Esophagus squamous epithelium (tissue), 5 donors: ENCODE results near the gene MYH13. TPM values are rescaled to one million over a fixed set of nuclear protein-coding genes. Genes with fewer than 3 reads are reported as not detected.

Experiments used
- DNase-seq: peaks from one replicate; lab custom pipeline; 2025; lab: John Stamatoyannopoulos, UW
- H3K27ac ChIP-seq, 4 donors: fragments of 200-600 bp; sonication (generic); one replicate each; pipeline ENCODE4 v1.5.1; 2016 to 2019; ENCODE audit warnings: mild to moderate bottlenecking in 1 of 4
- H3K27me3 ChIP-seq, 4 donors: fragments of 200-600 bp; sonication (generic); 1 replicate in 3 of 4; 2 replicates in 1 of 4; pipeline versions ENCODE4 v1.5.1 to v1.6.0; 2017 to 2021; ENCODE audit warnings: antibody characterized with exemption in 1 of 4
- H3K36me3 ChIP-seq, 3 donors: fragments of 200-600 bp; sonication (generic); one replicate each; pipeline ENCODE4 v1.5.1; 2016 to 2019
- H3K4me1 ChIP-seq, 3 donors: fragments of 200-600 bp; sonication (generic); one replicate each; pipeline ENCODE4 v1.5.1; 2017 to 2019
- H3K4me3 ChIP-seq, 4 donors: fragments of 200-600 bp; sonication (generic); 1 replicate in 3 of 4; 2 replicates in 1 of 4; pipeline ENCODE4 v1.5.1; 2016 to 2019; ENCODE audit warnings: mild to moderate bottlenecking in 2 of 4, moderate library complexity in 1 of 4
- H3K9me3 ChIP-seq, 3 donors: fragments of 200-600 bp; sonication (generic); one replicate each; pipeline ENCODE4 v1.5.1; 2016 to 2019
- POLR2A ChIP-seq, 4 donors: fragments of 450-650 bp; IDR thresholded peaks; one replicate each; pipeline ENCODE4 v1.6.1; 2017; ENCODE audit warnings: antibody characterized with exemption in 4 of 4, mild to moderate bottlenecking in 4 of 4, moderate library complexity in 3 of 4
- WGBS, 2 donors: methylation state at CpG; one replicate each; pipeline ENCODE4 v1.1.5; 2018; 5-methylcytosine and 5-hydroxymethylcytosine counted together
- intact Hi-C: fragments of 100-400 bp; cut with DNase I; formaldehyde crosslinking; loops from one replicate; pipeline ENCODE4 v1.15.0; 2022
- total RNA-seq, 4 donors: library from RNA; depleted of rRNA; stranded (reverse); fragments of >200 nt; gene quantifications; one replicate each; pipeline ENCODE4 v1.1.0, GENCODE V29; 2016
- TF ChIP-seq, protein P1 (sequence below), 6 experiments: fragments of 450-650 bp in 4 of 6; fragments of 200-600 bp in 2 of 6; sonication (generic) in 2 of 6; IDR thresholded peaks; one replicate each; pipeline ENCODE4 v1.5.1; 2016 to 2019; ENCODE audit warnings: antibody characterized with exemption in 6 of 6, mild to moderate bottlenecking in 4 of 6, moderate library complexity in 4 of 6
- donor health status: DM: yes; HTN: yes; CAD: no.

Gene MYH13
- under 1 TPM in 1 of 4 donors, not detected in 3; 0.18 TPM for total RNA-seq

DNA sequence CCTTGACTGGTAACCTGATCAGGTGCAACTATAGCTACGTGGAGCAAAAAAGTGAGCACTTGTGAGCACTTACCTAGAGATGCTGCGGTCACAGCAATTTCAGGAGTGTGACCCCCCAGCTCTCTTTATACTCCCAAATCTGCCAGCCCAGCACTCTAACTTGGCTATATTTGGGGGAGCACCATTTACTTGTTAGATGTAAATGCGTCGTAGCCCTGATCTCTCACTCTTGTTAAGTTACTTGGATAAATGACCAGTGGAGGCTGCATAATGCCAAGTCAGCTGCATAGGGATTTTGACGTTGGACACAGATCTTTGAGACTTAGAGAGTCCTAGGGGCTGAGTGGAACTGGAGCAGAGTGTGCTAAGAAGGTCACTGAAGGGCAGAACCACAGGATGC lies at the start of gene MYH13:
Gene MYH13, minus strand, starts transcription at position 101 of the 400 bp plus-strand sequence. CDS start 8,476 bp downstream, outside the sequence.
- DNase-seq = no peak
- H3K27ac ChIP-seq = no peak within 1 kb of the TSS
- no peaks in the 10 kb centered on the region for H3K4me1 ChIP-seq
- H3K4me3 ChIP-seq = no peak within 1 kb of the TSS
- H3K27me3 ChIP-seq = no peaks in the 10 kb centered on the region
- H3K9me3 ChIP-seq = no peaks in the 10 kb centered on the region
- TF ChIP-seq, protein P1, sequence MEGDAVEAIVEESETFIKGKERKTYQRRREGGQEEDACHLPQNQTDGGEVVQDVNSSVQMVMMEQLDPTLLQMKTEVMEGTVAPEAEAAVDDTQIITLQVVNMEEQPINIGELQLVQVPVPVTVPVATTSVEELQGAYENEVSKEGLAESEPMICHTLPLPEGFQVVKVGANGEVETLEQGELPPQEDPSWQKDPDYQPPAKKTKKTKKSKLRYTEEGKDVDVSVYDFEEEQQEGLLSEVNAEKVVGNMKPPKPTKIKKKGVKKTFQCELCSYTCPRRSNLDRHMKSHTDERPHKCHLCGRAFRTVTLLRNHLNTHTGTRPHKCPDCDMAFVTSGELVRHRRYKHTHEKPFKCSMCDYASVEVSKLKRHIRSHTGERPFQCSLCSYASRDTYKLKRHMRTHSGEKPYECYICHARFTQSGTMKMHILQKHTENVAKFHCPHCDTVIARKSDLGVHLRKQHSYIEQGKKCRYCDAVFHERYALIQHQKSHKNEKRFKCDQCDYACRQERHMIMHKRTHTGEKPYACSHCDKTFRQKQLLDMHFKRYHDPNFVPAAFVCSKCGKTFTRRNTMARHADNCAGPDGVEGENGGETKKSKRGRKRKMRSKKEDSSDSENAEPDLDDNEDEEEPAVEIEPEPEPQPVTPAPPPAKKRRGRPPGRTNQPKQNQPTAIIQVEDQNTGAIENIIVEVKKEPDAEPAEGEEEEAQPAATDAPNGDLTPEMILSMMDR (IDR thresholded peaks at IDR 0.05) = no peak
- TF ChIP-seq POLR2A (IDR thresholded peaks at IDR 0.05) = no peak
- WGBS, 2 donors = 64 to 79% methylated on average over 4 to 5 of the region's 5 CpGs
- intact Hi-C loops = no loop called here
- H3K36me3 ChIP-seq = no peaks in the 10 kb centered on the region

DNA sequence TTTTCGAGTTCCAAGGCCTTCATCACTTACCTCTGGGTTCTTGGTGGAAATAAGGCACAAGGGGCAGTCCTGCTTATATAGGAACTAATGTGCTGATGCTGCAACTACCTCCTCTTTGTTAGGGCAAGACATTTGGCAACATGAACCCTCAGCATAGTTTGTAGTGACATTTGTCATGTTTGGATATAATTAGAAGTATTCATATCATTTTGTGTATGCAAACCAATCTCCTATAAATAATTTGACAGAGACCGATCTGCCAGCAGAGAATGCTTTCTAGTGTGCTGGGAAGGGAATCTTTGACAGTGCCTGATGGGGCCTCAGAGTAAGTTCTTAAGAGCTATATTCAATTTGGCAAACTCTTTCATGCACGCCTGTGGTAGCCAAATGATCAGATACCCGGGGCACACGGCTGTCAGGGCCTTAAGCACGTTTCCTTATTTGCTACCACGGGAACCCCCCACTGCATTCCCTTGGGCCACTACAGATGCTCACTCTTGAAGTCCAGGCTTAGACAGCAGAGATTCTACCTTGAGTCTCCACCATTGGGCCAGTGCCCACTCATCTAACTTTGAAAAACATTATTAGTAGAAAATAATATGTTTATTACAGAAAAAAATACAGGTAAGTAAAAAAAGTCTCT lies 49.2 kb upstream of the MYH13 start, which contains the start of gene MYH8:
Gene MYH8, minus strand, starts transcription at position 51 of the 643 bp plus-strand sequence. CDS start 1,723 bp downstream, outside the sequence.
- no peak for TF ChIP-seq POLR2A (IDR thresholded peaks at IDR 0.05)
- TF ChIP-seq, protein P1 (IDR thresholded peaks at IDR 0.05) = no peak
- H3K4me1 ChIP-seq = no peaks in the 10 kb centered on the region
- WGBS, 2 donors = 62 to 83% methylated on average over 7 of the region's 7 CpGs
- DNase-seq = no peak
- no peaks in the 10 kb centered on the region for H3K9me3 ChIP-seq
- no peak within 1 kb of the TSS for H3K27ac ChIP-seq
- intact Hi-C loops = no loop called here
- H3K27me3 ChIP-seq = no peaks in the 10 kb centered on the region
- H3K4me3 ChIP-seq = no peak within 1 kb of the TSS
- no peaks in the 10 kb centered on the region for H3K36me3 ChIP-seq

DNA sequence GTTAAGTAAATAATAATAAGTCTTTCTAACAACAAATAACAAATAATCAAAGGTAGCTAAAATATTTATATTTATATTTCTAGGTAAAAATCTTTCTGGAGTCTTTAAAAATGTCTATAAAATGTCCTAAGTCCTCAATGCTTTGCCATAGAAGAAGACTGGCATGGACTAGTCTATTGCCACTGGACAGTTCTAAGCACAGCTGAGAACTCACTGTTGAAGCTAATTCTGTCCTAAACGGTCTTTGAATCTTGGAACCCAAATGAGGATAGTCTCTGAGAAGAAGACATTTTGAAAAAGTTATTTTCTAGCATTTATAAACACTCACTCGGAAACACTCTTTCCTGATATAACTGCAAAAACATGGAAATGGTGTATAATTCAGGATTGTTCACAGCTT lies 48.4 kb upstream of the MYH13 start:
- no peaks in the 10 kb centered on the region for H3K9me3 ChIP-seq
- H3K27ac ChIP-seq = no peak overlapping the region
- intact Hi-C loops = no loop called here
- H3K4me3 ChIP-seq = no peak overlapping the region
- no peaks in the 10 kb centered on the region for H3K36me3 ChIP-seq
- TF ChIP-seq POLR2A (IDR thresholded peaks at IDR 0.05) = no peak
- TF ChIP-seq, protein P1 (IDR thresholded peaks at IDR 0.05) = no peak
- H3K4me1 ChIP-seq = no peaks in the 10 kb centered on the region
- 56 to 58% methylated on average over 2 of the region's 2 CpGs for WGBS, 2 donors
- DNase-seq = no peak
- H3K27me3 ChIP-seq = no peaks in the 10 kb centered on the region

DNA sequence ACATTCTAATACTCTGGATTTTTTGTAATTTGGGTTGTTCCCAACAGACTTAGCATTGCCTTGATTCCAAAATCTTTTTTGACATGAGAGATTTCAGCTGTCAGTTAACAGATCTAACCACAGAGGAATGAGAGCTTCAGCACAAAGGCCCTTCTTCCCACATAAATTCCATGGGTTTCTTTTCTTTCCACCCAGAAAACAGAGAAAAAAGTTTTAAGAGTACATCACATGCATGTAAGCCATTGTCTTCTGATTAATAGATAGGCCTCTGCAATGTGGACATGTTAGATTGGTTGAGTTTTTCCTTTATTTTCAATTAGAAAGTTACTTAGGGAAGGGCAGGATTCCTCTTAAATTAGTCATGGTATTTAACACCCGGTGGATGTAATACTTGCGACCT lies 48.0 kb upstream of the MYH13 start:
- Histone ChIP-seq H3K27ac (no peak overlapping the region), H3K9me3 (no peaks in the 10 kb centered on the region), H3K27me3 (no peaks in the 10 kb centered on the region), H3K4me1 (no peaks in the 10 kb centered on the region), H3K4me3 (no peak overlapping the region), H3K36me3 (no peaks in the 10 kb centered on the region)
- intact Hi-C loops = no loop called here
- DNase-seq = no peak
- 45 to 55% methylated on average over 2 of the region's 2 CpGs for WGBS, 2 donors
- TF ChIP-seq POLR2A (IDR thresholded peaks at IDR 0.05) = no peak
- TF ChIP-seq, protein P1 (IDR thresholded peaks at IDR 0.05) = no peak

DNA sequence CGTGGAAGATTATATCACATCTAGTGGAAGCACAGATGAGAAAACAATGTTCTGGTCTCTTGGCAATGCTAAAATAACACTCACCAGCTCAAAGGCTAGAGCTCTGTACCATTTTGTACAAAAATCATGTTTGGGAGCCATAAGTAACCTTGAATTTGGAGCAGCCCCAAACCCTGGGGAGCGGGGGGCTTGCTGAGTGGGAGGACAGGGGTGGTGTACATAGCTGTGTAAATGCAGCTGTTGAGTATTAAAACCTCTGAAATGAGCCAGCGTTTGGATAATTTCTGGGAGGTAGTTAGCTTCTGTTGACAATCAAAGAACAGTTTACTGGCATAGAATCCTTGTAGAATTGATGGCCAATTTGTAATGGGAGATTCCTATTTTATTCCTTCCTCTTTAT lies 44.6 kb upstream of the MYH13 start:
- no peak overlapping the region for H3K27ac ChIP-seq
- no peak overlapping the region for H3K4me3 ChIP-seq
- no peak for DNase-seq
- H3K27me3 ChIP-seq = no peaks in the 10 kb centered on the region
- intact Hi-C loops = no loop called here
- WGBS, 2 donors = 23 to 58% methylated on average over 3 of the region's 3 CpGs
- TF ChIP-seq, protein P1 (IDR thresholded peaks at IDR 0.05) = no peak
- TF ChIP-seq POLR2A (IDR thresholded peaks at IDR 0.05) = no peak
- H3K4me1 ChIP-seq = no peaks in the 10 kb centered on the region
- H3K9me3 ChIP-seq = no peaks in the 10 kb centered on the region
- no peaks in the 10 kb centered on the region for H3K36me3 ChIP-seq
